Stimulated activated CD4-positive, alpha-beta T cell treated with anti-CD3 and anti-CD28 coated beads, TNF-alpha, amount 100 ng/mL, for 48 hours (primary cell): Measurements from ENCODE around the gene CYP2A6.
"Not testable (repeated sequence)": the region's sequence is repeated elsewhere in the genome, so short reads cannot be mapped to it uniquely, and the experiment has no call there.

Source experiments
- DNase-seq, 3 donors: peaks; one replicate each; pipeline ENCODE4 v3.0.0-alpha.2; 2020; ENCODE audit warnings: low read depth in 3 of 3

CYP2A6 gene

DNA sequence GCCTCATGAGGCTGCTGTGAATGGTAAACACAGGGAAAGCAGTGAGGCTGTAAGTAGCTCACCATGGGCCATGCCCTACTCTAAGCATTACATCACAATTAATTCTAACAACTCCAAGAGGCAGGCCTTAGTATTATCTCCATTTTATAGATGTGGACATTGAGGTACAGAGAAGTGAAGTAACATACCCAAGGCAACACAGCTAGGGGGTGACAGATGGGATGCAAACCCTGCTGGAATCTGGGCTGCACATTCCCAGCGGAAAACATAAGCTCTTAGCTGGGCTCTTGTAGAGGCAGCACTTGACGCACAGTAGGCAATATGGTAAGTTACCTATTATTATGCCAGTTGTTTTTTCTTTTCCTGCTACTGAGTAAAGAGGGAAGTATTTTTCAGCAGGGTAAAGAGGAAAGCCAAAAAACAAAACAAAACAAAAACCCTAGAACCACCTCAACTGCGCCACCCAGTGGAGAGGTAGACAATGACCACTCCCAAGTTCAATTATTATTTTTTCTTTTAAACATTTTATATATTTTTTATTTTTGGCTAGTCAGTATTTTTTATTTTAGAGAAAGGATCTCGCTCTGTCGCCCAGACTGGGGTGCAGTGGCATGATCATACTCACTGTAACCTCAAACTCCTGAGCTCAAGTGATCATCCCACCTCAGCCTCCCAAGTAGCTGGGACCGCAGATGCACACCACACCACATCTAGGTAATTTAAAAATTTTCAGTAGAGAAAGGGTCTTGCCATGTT lies 30.6 kb downstream of the CYP2A6 start:
- DNase-seq: not testable (repeated sequence)

- DNase-seq: peak in 2 of 3 donors; percentile 50 to 68
Measured at GRCh38 chr19:40818480-40819399, 31.5 kb downstream of the CYP2A6 start.

DNA sequence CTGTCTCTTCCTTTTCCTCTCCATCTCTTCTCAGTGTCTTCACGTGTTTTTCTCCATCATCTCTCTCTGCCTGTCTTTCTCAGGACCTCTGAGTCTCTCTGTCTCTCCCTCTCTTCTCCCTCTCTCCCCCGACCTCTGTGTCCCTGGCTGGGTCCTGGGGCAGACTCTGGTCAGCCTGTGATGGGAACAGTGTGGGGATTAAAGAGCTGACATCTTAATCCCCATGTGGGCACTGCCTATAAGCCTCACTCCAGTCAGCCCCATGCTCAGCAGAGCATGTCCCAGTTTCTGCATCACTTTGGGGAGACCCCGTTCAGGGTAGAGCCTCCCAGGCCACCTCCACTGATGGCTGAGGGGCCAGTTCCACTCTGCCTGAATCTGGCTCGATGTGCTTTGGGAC lies 35.0 kb downstream of the CYP2A6 start:
- DNase-seq: no peak

- DNase-seq: no peak
Measured at GRCh38 chr19:40813182-40813581, 37.1 kb downstream of the CYP2A6 start.

GRCh38 chr19:40812571-40812970 lies 37.7 kb downstream of the CYP2A6 start:
- DNase-seq: not testable (repeated sequence)

GRCh38 chr19:40811478-40812341 lies 38.5 kb downstream of the CYP2A6 start:
- DNase-seq: no peak

DNA sequence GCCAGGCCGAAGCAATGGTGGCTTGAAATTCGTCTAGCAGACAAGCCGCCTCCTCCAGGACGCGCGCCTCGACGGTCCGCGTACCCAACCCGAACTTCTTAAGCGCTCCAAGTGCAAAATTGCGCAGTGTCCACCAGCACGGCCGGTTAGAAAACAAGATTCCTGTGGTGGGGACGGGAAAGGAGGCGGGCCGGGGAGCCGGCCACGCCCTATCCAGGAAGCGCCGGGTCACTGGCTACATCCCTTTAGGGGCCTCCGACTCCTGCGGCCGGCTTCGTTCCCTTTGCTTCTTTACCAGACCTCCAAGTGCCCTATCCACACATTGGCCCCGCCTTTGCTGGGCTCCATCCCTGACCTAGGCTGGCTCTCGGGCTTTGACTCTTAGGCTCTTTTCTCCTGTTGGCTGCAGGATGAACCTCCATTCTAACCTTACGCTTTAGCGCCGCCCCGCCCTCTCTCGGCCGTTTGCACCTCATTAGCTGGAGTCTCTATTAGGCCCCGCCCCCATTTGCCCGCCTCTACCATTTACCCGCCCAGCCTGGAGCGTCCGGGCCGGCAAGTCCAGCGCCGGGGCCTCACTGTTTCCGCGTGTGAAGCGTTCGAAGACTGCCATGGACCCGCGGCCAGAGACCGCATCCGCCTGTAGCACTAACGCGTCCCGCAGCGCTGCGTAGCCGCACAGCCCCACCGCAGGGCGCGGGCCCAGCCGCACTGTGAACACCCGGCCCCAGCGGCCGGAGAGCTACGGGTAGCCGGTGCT lies 39.4 kb downstream of the CYP2A6 start:
- DNase-seq: not testable (repeated sequence)

DNA sequence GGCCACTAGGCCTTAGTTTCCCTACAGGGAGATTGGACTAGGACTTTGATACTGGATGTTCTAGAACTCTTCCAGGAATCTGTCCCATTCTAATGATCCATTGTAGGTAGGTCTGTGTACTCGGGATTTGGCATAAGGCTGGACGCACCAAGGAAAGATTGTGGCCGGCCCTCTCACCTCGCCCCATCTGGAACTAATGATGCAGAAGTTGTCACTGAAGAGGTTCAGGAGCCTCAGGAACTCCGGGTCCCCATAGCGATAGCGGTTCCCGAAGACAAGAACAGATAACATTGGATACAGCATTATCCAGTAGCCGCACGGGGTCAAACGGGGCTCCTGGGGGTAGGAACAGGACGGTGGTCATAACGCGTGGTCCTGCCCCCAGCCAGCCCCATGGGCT lies 40.1 kb downstream of the CYP2A6 start:
- DNase-seq: no peak

GRCh38 chr19:40809358-40810086 lies 40.7 kb downstream of the CYP2A6 start:
- no peak for DNase-seq

DNA sequence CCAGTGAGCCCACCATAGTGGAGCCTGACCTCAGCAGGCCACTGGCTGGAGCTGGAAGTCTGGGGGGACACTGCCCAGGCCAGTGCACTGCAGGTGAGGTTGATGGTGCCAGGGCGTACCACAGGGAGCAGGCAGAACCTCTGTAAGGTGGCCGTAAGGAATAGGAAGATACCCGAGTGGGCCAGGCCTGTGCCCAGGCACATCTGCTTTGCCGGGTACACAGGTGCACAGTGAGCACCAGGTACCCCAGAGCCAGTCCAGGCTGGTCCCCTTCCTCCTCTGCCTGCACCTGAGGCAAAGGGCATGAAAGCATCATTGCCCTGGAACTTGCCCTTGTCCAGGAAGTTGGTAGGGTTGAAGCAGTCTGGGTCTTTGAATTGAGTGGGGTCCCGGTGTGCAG lies 41.8 kb downstream of the CYP2A6 start:
- no peak for DNase-seq

- no peak for DNase-seq
Measured at GRCh38 chr19:40808021-40808325, 42.3 kb downstream of the CYP2A6 start.

DNA sequence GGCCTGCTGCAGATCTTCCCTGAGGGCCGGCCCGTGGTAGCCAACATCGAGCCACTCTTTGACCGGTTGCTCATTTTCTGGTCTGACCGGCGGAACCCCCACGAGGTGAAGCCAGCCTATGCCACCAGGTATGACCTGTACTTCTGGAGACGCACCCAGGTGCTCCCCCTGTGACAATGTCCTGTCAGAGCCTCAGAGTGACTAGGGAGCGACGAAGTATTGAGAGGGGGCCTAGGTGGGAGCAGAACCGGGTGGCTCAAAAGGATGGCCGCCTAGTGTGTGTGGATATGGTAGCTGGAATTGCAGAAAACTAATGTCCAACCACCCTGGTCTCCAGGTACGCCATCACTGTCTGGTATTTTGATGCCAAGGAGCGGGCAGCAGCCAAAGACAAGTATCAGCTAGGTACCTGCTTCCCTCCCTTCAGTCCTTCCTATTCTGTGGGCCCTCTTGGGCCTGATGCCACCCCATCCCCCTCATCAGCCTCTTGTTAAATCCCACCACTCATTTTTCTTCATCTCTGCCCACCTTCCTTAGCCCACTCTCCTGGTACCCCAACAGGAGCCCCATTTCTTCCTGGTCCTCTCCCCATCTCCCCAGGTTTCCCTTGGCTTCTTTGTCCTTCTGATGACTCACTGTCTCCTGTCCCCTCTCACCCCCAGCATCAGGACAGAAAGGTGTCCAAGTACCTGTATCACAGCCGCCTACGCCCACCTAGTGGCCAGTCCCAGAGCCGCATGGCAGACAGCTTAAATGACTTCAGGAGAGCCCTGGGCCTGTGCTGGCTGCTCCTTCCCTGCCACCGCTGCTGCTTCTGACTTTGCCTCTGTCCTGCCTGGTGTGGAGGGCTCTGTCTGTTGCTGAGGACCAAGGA lies 42.9 kb downstream of the CYP2A6 start:
- no peak for DNase-seq

- peak; percentile 59 to 81 (median 70) for DNase-seq
Measured at GRCh38 chr19:40806423-40807146, 43.7 kb downstream of the CYP2A6 start.

DNA sequence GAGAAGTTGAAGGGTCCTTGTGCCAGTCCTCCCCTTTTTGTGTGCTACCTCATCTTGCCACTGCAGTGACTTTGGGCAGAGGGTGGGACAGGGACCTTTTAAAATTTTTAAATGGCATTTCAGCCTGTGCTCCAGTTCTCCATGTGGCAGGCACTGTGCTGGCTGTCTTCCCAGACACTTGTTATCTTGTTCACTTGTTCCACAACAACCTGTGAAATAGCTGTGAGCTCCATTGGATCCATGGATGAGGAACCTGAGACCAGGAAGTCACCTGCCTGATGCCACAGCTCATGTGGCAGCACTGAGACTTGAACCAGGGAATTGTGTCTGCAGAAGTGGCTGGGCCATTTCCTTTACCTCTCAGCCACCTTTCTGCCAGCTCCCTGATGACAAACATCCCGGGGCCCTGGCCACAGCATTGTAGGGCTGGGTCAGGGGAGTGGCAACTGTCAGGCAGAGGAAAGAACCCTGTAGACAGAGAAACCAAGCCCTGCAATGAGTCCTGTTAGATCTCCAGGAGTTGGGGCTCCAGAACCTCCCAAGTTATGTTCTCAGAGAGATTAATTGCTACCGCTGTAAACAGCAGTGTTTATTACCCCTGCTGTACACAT lies 44.9 kb downstream of the CYP2A6 start:
- DNase-seq: no peak

GRCh38 chr19:40804783-40805242 lies 45.4 kb downstream of the CYP2A6 start:
- no peak for DNase-seq

DNA sequence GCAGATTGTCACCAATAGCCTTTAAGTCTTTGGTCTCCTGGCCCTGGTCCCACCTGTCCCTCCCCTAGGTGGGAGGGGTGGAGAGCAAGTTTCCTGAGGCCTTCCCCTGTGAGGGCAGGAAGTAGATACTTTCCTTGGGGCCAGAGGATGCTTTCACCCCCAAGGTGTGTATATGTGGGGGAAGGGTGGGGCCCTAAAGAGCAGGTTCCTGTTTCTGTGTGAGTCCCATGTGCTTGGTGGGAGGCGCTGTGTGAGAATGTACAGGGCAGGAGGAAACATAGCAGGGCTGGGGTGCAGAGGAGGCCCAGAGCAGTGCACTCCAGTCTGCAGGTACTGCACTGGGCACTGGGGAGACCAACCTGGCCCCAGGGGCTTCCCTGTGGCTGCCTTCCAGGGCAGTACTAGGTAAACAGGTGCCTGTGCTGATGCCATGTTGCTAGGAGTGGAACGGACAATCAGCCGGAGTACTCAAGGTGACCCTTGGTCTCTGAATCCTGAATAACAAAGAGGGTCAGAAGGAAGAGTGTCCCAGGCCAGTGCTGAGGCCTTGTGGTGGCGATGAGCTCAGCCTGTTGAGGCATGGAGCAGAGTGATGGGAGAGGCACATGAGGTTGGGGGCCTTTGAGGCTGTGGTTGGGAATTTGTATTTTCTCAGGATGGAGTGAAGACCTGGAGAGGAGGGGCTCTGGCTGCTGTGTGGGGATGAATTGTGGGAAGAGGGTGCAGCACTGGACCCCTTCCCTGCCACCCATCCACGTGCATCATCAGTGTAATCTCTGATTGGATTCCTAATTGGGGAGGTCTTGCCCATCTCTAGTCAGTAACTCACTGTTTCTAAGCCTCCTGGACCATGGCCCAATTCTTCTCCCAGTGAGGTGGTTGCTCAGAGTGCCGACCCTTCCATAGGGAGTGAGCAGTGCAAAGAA lies 46.1 kb downstream of the CYP2A6 start:
- DNase-seq: no peak

DNA sequence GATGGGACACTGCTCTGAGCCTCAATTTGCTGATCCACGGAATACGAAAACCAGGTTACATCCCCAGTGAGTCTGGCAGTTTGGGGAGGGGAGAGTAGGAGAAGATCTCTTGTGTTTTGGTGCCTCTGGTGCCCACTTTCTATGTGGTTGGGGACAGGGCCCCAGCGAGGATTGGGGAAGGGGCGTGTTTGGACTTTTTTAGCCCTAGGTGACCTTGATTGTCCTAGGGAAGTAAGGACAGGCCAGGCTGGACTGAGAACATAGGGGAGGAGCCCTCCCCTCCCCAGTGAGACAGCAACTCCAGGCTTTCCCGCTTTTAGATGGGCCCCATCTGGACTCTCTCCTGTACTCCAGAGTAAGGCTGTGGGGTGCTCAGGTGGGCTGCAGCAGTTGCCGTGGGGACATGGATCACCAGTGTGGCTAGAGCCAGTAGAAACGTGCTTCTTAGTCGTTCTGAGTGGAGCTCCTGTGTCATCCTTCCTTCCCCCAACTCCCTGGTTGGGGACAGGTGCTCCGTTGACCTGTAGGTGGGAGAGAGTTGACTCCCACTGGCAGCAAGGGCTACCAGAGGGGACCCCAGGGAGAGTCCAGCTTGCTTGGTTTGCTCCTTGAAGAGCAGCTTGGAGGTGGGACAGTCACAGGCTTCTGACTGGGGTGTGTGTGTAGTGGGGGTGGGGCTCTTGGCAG lies 46.9 kb downstream of the CYP2A6 start:
- DNase-seq: no peak
